CD4-positive, alpha-beta T cell treated with Interleukin-1 beta for 1 hour (primary cell): ENCODE results near the gene LRRTM1.

ENCODE experiments used
- DNase-seq, 2 donors: peaks; one replicate each; pipeline ENCODE4 v3.0.0-alpha.2; 2020 to 2022

The LRRTM1 gene

DNA sequence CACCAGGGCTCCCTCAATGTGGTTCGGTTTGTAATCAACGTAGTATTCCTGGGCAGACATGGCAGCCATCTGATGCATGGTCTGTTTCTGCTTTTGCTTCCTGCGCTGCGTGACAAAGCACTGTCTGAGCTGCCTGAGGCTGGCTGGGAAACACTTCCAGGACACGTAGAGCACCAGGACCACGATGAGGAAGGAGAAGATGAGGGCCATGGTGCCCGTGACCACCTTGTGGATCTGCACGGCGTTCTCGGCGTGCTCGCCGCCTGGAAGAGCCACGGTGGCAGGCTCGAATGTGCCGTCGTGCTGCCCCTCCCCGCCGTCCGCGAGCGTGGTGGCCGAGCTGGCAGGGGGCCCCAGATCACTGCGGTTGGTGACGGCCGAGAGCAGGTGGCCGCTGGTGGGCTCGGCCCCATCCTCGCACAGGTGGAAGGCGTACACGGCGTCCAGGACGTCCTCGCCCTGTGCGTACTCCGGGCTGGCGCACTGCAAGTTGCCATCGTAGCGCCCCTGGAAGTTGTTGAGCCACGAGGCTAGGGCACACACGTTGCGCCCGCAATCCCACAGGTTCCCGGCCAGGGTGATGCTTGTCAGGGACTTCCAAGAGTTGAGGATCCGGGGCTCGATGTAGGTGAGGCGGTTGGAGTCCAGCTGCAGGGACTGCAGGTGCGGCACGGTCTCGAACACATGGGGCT is 2.1 kb downstream of the LRRTM1 start:
- no peak for DNase-seq

DNA sequence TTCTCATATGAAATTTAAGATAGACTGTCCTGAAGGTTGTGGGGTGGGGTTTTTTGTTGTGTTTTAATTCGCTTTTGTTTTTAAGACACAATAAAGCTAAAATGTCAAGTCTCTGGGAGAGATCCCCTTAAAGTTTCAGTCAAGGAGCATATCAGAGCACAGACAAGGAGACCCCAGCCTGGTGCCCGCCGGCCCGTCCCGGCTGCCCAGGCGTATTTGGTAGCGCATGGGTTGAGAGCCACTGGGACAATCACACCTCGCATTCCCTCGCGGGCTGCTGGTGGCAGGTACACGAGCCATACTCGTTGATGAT is 2.6 kb downstream of the LRRTM1 start:
- DNase-seq, result no peak

DNA sequence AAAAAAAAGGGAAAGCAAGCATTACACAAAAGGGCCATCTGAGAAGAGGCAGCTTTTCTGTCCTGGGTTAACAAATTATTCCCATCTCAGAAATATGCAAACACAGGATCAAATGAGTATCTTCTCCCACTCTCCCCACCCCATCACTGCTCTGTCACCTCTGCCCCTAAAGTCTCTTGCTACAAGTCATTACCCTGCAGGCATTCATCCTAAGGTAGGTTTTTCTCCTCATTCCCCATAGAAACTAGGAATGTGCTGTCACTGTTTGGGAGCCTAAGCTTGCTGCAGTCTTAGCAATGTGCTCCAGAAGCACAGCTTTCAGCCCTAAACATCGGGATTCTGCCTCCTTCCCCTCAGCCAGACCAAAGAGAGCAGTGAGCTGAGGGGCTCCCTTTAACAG is 3.6 kb downstream of the LRRTM1 start:
- DNase-seq, result no peak

DNA sequence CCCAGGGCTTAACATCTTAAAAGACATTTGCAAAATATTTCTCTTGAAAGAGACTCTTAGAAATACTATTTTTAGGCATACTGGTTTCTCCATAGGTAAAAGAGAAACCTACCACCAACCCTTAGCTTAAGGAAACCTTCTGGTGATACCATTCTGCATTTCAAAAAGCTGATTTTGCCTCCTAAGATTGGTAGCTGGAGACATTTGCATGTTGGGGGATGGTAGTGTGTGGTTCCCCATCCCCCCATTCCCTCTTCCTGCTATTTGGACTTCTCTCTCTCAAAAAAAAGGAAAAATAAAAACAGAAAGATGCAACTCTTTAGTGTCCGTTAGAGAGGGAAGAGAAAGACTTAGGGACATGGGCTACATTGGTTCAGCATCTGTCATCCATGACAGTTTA is 4.2 kb downstream of the LRRTM1 start:
- DNase-seq, result no peak

GRCh38 chr2:80299661-80300060 is 4.9 kb downstream of the LRRTM1 start:
- DNase-seq, result no peak

DNA sequence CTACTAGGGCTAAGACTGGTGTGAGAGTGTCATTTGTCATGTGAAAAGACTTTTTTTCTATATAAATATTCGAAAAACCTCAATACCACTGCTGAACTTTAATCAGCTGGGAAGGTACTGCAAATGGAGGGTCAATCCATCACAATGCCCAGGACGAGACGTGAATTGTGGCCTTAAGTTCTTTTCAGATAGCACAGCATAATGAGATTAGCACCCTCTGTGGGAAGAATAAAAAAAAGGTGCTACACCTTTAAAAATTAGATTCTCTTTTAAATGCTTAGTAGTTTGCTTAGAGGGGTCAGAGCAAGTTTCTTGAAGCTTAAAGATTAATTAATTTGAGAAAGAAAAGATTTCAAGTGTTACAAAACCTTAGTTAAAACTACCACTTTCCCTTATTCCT is 5.6 kb downstream of the LRRTM1 start:
- DNase-seq, result no peak

DNA sequence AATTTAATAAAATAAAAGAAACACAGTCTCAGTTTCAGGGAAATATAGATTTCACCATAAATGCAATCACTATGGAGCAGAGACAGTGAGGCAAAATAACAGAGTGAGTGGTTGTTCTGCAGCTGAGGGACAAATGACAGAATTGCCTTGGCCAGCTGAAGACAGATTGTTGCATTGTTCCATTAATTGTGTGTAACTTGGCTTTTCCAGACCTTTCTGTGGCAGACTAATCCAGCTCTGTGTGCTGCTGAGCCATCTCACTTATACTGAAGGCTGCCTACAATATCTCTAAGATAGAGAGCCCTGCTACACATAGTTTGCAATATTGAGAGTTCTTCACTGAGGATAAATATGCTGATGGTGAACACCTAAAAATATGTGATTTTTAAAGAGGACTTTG is 11.5 kb downstream of the LRRTM1 start:
- no peak for DNase-seq

- no peak for DNase-seq
Measured at GRCh38 chr2:80292474-80292873, 12.1 kb downstream of the LRRTM1 start.

DNA sequence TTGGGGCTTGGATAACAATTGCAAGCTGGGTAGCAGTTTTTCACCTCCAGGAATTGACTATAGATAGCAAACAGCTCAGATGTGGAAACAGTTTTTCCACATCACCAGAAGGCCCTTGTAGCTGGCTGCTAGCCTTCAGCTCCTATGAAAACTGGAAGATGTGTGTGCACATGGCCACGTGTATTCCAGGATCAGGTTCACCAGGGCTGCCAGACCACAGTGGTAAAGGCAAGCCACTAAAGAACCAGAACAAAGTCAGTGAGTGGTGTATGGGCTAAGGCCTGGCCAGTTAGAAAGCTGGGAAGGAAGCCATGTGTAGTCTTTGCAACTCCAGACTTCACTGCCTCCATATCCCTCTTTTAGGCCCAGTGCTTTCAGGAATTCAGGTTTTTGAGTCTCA is 12.9 kb downstream of the LRRTM1 start:
- DNase-seq, result no peak

GRCh38 chr2:80288576-80288975 is 16.0 kb downstream of the LRRTM1 start:
- DNase-seq, result no peak

GRCh38 chr2:80281049-80281448 is 23.5 kb downstream of the LRRTM1 start:
- no peak for DNase-seq

DNA sequence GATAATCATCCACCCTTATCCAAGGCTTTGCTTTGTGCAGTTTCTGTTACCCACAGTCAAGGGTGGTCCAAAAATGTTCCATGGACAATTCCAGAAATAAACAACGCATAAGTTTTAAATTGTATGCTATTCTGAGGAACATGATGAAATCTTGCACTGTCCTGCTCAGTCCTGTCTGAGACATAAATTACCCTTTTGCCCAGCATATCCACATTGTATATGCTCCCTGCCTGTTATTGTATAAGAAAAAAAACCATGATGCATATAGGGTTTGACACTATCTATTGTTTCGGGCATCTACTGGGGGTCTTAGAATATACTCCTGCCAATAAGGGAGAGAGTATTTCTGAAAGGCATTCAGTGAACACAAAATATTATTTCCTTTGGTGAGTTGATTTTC is 24.0 kb downstream of the LRRTM1 start:
- no peak for DNase-seq

DNA sequence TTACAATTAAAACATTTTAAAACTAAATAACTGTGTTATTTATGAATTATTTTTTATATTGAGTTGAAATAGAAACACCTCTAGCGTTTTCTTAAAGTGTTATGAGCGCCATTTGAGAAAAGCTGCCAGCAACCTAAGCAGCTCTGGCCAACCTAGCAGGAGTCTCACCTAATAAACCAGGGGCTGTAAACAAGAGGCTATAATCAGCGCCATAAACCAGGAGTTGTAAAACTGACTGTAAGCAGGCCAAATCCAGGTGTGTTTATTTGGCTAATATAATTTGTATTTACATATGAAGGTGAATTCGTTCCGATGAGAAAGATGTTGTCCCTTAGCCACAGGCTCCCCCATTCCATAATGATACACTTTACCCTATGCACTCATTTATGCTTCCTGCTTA is 34.7 kb downstream of the LRRTM1 start:
- no peak for DNase-seq

GRCh38 chr2:80266231-80266630 is 38.3 kb downstream of the LRRTM1 start:
- DNase-seq, result no peak

DNA sequence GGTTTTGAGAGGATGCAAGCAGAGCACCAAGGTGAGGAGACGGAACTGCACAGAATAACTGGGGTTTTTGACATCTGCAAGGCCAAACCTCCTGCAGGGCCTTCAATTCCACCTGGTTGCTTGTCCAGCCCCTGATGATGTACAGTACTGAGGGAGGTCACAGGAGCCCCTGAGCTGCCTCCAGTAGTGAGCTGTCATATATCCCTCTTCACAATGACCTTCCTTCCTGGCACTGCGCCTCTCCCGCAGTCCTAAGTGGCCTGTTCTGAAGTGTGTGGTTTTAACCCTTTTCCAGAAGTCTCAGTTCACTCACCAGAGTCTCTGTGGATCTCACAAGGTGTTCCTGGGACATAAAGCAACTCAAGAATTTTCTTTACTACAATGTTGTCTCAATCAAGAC is 45.3 kb downstream of the LRRTM1 start:
- DNase-seq, result no peak

DNA sequence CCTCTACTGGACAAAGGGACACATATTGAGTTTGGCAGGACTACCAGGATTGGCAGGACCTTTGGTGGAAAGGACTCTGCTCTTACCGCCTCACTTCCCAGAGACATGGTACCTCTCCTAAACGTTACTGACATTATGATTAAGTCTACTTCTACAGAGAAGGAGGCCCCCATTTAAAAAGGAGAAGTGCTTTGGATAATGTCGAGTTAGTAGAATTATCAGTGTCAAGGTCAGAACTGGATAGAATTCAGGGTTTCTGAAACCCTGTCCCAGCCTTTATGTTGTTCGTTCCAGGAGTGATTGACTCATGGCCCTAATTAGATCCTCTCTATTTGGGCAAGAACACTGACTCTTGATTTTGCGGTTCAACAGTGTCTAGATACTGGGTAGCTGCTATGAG is 45.8 kb downstream of the LRRTM1 start:
- DNase-seq, result no peak

GRCh38 chr2:80258341-80258740 is 46.2 kb downstream of the LRRTM1 start:
- DNase-seq, result no peak

GRCh38 chr2:80257450-80257849 is 47.1 kb downstream of the LRRTM1 start:
- no peak for DNase-seq

DNA sequence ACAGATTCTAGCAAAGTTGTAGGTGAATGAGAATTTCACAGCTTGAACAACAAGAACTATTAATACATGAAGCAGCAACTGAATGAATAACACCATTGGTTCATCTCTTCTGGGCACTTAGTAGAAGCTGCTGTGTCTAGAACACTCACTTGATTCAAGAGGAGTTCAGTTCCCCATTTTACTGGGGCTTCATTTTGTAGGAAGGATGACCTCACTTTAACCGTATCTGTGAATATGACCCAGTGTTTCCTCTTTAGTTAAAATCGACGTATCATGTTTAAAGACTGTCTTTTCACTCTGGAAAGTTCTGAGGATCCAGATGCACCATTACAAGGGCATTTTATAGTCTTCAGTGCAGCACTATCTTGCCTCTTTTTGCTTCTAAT is 47.8 kb downstream of the LRRTM1 start:
- DNase-seq, result no peak

DNA sequence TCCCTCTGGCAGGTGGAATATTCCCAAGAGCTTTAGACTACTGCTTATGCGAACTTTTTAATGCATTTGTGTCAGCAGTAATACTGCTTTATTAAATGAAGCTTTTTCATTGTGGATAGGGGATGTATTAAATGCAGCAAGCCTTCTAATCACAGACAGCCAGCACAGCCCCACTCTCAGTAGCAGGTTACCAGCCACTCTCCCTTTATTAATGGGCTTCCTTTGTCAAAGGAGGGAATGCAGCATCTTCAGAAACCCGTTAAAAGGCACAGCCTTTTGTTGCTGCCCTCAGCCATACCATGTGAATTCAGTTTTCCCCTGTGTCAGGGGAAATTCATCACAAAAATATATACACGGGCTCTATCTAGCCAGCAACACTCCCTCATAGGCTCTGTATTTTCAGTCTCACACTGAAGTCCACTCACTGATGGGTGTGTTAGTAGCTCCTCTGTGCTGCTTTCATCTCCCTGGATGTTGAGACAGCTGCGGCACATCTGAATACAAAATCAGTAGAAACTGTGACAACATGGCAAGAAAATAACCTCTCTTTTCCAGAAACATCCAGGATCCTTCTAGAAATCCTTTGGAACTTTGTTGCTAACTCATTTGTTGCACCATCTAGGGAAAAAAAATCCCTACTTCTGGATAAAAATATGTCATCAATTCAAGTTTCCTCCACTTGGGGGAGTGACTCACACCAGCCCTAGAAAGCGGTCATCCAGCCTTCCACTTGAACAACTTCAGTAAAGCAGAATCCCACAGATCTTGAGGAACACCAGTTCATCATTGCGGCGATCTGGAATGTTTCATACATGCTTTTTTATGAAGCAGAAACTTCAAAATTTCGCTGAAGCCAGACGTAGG is 48.4 kb downstream of the LRRTM1 start:
- no peak for DNase-seq

GRCh38 chr2:80252294-80252986 is 52.1 kb downstream of the LRRTM1 start:
- DNase-seq, result no peak
